Jurkat, Clone E6-1 (cell line): ENCODE measurements around the gene LRCH2.

Experiments used
- DNase-seq: peaks from one replicate; pipeline ENCODE4 v3.0.0-alpha.2; 2011; ENCODE audit warnings: low read depth, low spot score
- H3K4me3 ChIP-seq: 2 replicates; pipeline ENCODE4 v1.5.1; 2011; ENCODE audit warnings: mild to moderate bottlenecking, low read length, control low read depth, moderate library complexity

LRCH2 gene

DNA sequence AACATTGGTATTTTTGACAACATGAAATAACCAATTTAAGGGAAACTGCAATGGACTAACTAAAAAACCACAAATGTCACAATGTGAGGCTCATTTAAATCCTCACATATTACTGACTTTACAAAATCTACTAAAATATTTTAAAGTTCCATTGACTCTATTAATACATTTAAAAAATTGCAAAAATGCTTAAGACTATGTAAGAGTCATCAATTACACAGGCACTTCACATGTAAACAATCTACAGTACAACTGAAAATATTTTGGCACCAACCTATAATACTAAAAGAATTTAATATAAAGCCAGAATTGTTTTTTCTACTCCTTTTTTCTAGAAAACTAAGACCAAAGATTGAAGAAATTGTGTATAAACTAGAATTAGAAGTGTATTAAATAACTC, 121.5 kb downstream of the LRCH2 start:
- DNase-seq: no peak

DNA sequence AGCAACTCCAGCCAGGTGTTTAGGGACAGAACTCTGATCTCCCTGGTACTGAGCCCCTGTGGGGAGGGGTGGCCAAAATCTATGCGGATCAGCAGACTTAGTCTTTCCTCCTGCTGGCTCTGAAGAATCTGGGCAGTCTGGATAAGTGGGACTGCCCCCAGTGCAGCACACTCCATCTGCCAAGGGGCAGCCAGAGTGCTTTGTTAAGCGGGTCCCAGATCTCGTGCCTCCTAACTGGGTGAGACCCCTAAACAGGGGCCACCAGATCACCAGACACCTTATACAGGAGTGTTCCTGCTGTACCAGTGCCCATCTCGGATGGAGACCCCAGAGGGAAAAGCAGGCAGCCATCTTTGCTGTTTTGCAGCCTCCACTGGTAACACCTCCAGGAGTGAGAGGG, 135.0 kb downstream of the LRCH2 start:
- no peak for DNase-seq
- no peak overlapping the region for H3K4me3 ChIP-seq

More for the DNA sequence above, 121.5 kb downstream of the LRCH2 start:
- no peak overlapping the region for H3K4me3 ChIP-seq

- DNase-seq: no peak
- no peak overlapping the region for H3K4me3 ChIP-seq
These were observed 140.7 kb downstream of the LRCH2 start for GRCh38 chrX:115093191-115093590.

GRCh38 chrX:115089419-115089818, 144.5 kb downstream of the LRCH2 start:
- no peak overlapping the region for H3K4me3 ChIP-seq
- DNase-seq: no peak

DNA sequence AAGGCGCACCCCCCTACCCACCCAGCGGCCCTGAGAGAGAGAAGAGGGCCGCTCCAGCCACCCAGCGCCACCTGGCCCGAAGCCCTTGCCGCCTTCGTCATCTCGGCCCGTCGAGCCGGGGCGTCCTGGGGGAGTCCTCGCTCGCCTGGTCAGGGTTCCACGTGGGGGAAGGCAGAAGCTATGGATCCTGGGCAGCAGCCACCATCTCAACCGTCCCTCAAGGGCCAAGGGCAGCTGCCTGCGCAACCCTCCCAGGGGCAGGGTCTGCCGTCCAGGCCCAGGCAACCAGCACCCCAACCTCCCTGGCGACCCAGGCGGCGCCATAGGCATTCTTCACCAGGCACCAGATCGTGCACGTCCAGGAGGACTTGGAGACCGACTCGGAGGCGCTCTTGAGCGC, 165.0 kb downstream of the LRCH2 start:
- no peak overlapping the region for H3K4me3 ChIP-seq
- no peak for DNase-seq

DNA sequence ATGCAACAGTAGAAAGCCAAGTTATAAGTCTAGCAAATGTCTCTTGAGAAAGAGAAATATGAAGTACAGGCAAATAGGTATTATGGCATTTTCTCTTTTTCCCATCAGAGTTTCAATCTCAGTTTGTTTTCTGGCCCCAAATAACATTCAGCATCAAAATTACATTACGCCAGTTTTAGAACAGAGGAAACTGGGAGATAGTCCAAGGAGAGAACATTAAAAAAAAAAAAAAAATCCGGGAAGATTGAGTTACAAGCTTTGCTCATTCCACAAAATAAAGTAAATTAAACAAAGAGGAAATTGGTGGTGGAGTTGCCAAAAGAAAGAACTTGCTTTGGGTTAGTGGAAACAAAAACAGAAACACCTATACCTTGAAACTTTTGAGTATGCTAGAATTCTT, 166.1 kb downstream of the LRCH2 start:
- H3K4me3 ChIP-seq: no peak overlapping the region
- DNase-seq: no peak

GRCh38 chrX:115065304-115065703, 168.6 kb downstream of the LRCH2 start:
- DNase-seq: no peak

More at GRCh38 chrX:115065304-115065703, 168.6 kb downstream of the LRCH2 start:
- no peak overlapping the region for H3K4me3 ChIP-seq
